Naive B cell (primary cell): ENCODE results near the gene SNTA1. TPM values are rescaled to one million over a fixed set of nuclear protein-coding genes. Genes with fewer than 3 reads are reported as not detected.

ENCODE experiments used
- ATAC-seq, 2 donors: fragments of 150-1000 bp; cut with Tn5 transposase; 2 replicates each; pipeline ENCODE4 v1.10.0; 2021; ENCODE audit warnings: low read depth in 2 of 2, mild to moderate bottlenecking in 2 of 2, moderate library complexity in 2 of 2
- DNase-seq: peaks from one replicate; pipeline ENCODE4 v3.0.0; 2022
- H3K27ac Mint-ChIP-seq, 6 donors: one replicate each; pipeline ENCODE4 v1.8.0; 2020 to 2022; ENCODE audit warnings: mild to moderate bottlenecking in 6 of 6, mixed read lengths in 6 of 6, moderate library complexity in 5 of 6, inconsistent platforms in 2 of 6
- H3K27me3 Mint-ChIP-seq, 3 donors: one replicate each; pipeline ENCODE4 v1.8.0; 2021 to 2022; ENCODE audit warnings: mixed read lengths in 3 of 3, mild to moderate bottlenecking in 1 of 3
- H3K36me3 Mint-ChIP-seq, 2 donors: one replicate each; pipeline ENCODE4 v1.8.0; 2020 to 2022; ENCODE audit warnings: mixed read lengths in 2 of 2, inconsistent platforms in 1 of 2, mild to moderate bottlenecking in 1 of 2
- H3K4me1 Mint-ChIP-seq, 3 donors: one replicate each; pipeline ENCODE4 v1.8.0; 2020 to 2022; ENCODE audit warnings: mixed read lengths in 3 of 3, inconsistent platforms in 1 of 3, mild to moderate bottlenecking in 1 of 3, moderate library complexity in 1 of 3
- H3K4me3 Mint-ChIP-seq, 8 donors: one replicate each; pipeline ENCODE4 v1.8.0; 2020 to 2022; ENCODE audit warnings: mild to moderate bottlenecking in 8 of 8, mixed read lengths in 8 of 8, moderate library complexity in 8 of 8, inconsistent platforms in 2 of 8
- H3K9me3 Mint-ChIP-seq, 7 donors: one replicate each; pipeline ENCODE4 v1.8.0; 2020 to 2022; ENCODE audit warnings: mixed read lengths in 7 of 7, mild to moderate bottlenecking in 5 of 7, inconsistent platforms in 2 of 7, moderate library complexity in 1 of 7
- polyA plus RNA-seq, 6 donors: library from polyadenylated mRNA; unstranded; fragments of 300-500 nt; fragmentation: Illumina TruSeq; gene quantifications; one replicate each; pipeline ENCODE4 v1.2.3, GENCODE V29; 2021; ENCODE audit warnings: low read depth in 6 of 6

SNTA1 gene
- polyA plus RNA-seq, 6 donors from 2014 or later, result 3.1 to 6.0 (median 3.9) TPM

DNA sequence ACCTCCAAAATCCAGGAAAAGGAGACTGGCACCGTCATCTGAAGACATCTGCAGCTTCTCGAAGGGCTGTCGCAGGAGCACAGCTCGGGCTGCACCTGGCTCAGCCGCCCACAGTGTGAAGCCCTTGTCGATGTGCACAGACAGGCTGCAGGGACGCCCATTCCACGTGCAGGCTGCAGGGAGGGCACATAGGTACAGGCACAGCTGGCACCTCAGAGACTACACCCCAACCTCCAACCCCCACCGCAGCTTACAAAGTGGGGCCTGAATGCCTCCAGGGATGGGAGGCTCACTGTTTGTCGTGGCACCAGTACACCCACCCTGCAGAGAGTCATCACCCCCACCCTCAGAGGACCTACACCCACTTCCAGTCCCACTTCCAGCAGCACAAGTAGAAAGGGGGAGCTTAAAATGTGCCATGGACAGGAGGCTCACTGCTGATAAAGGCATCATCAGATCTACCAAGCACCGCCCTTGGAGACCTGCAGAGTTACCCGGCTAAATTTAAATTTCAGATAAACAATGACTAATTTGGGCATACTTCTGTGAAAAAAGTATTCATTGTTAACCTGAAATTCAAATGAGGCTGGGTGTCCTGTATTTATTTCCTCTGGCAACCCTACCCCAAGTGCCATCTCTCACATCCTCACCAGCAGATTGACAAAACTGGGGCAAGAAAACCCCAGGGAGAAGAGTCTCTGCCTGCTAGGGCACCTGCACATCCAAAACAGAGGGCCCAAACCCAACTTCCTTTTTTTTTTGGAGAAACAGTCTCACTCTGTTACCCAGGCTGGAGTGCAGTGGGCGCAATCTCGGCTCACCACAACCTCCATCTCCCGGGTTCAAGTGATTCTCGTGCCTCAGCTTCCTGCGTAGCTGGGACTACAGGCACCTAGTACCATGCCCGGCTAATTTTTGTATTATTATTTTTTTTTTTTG, 34.6 kb downstream of the SNTA1 start:
- peaks cover 19 to 46% (median 45%) of the 10 kb centered on the region in 3 donors for H3K4me1 Mint-ChIP-seq
- peak; percentile 89 to 91 for ATAC-seq
- H3K4me3 Mint-ChIP-seq, result peak overlapping the region; percentile 42 to 85 (median 74)
- no peaks in the 10 kb centered on the region for H3K36me3 Mint-ChIP-seq
- DNase-seq, result peak; percentile 77
- H3K9me3 Mint-ChIP-seq, result no peaks in the 10 kb centered on the region
- no peaks in the 10 kb centered on the region for H3K27me3 Mint-ChIP-seq
- peak overlapping the region; percentile 4 to 97 (median 92) for H3K27ac Mint-ChIP-seq

- DNase-seq, result no peak
- Mint-ChIP-seq H3K4me3 (peak overlapping the region in 7 of 8 donors; percentile 47 to 85 (median 75)), H3K27ac (peak overlapping the region in 5 of 6 donors; percentile 4 to 97 (median 92)), H3K36me3 (no peaks in the 10 kb centered on the region), H3K27me3 (no peaks in the 10 kb centered on the region), H3K4me1 (peaks cover 19 to 49% (median 48%) of the 10 kb centered on the region in 3 donors), H3K9me3 (no peaks in the 10 kb centered on the region)
- no peak for ATAC-seq
Observed at GRCh38 chr20:33408313-33408712, 35.2 kb downstream of the SNTA1 start.

- ATAC-seq (no peak), DNase-seq (no peak)
- H3K27ac Mint-ChIP-seq, result peak overlapping the region in 4 of 6 donors; percentile 4 to 86 (median 66)
- no peaks in the 10 kb centered on the region for H3K9me3 Mint-ChIP-seq
- peak overlapping the region; percentile 29 to 83 (median 74) for H3K4me3 Mint-ChIP-seq
- no peaks in the 10 kb centered on the region for H3K36me3 Mint-ChIP-seq
- peaks cover 19 to 49% (median 48%) of the 10 kb centered on the region in 3 donors for H3K4me1 Mint-ChIP-seq
- no peaks in the 10 kb centered on the region for H3K27me3 Mint-ChIP-seq
Observed at GRCh38 chr20:33407796-33408195, 35.8 kb downstream of the SNTA1 start.

DNA sequence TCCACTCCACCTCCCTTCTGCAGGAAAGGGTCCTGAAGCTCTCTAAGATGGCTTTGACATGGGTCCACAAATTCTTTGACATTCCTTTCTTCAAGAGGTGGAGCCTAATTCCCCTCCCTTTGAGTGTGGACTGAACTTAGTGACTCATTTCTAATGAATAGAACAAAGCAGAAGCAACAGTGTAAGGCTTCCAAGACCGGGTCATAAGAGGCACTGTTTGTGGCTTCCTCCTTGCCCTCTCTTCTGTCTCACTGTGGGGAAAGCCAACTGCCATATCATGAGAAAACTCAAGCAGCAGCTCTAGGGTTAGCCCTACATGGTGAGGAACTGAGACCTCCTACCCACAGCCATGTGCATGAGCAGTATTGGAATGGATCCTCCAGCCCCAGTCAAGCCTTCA, 36.3 kb downstream of the SNTA1 start:
- Mint-ChIP-seq H3K27ac (peak overlapping the region in 4 of 6 donors; percentile 4 to 90 (median 82)), H3K27me3 (no peaks in the 10 kb centered on the region), H3K36me3 (no peaks in the 10 kb centered on the region), H3K4me1 (peaks cover 22 to 54% (median 52%) of the 10 kb centered on the region in 3 donors), H3K4me3 (peak overlapping the region in 7 of 8 donors; percentile 54 to 83 (median 75)), H3K9me3 (no peaks in the 10 kb centered on the region)
- ATAC-seq, result no peak
- DNase-seq, result no peak

GRCh38 chr20:33404281-33404680, 39.3 kb downstream of the SNTA1 start:
- no peak for ATAC-seq
- Mint-ChIP-seq H3K9me3 (no peaks in the 10 kb centered on the region), H3K4me3 (peak overlapping the region in 6 of 8 donors; percentile 10 to 81 (median 59)), H3K27ac (no peak overlapping the region), H3K4me1 (peaks cover 34 to 61% (median 58%) of the 10 kb centered on the region in 3 donors), H3K36me3 (no peaks in the 10 kb centered on the region), H3K27me3 (no peaks in the 10 kb centered on the region)
- DNase-seq, result no peak

- H3K4me3 Mint-ChIP-seq, result peak overlapping the region; percentile 92 to 99 (median 97)
- no peaks in the 10 kb centered on the region for H3K9me3 Mint-ChIP-seq
- no peaks in the 10 kb centered on the region for H3K27me3 Mint-ChIP-seq
- no peaks in the 10 kb centered on the region for H3K36me3 Mint-ChIP-seq
- peak overlapping the region in 3 of 6 donors; percentile 84 to 93 (median 90) for H3K27ac Mint-ChIP-seq
- H3K4me1 Mint-ChIP-seq, result peaks cover 28 to 55% (median 52%) of the 10 kb centered on the region in 3 donors
- ATAC-seq (no peak), DNase-seq (no peak)
Observed at GRCh38 chr20:33401921-33402369, 41.6 kb downstream of the SNTA1 start.

DNA sequence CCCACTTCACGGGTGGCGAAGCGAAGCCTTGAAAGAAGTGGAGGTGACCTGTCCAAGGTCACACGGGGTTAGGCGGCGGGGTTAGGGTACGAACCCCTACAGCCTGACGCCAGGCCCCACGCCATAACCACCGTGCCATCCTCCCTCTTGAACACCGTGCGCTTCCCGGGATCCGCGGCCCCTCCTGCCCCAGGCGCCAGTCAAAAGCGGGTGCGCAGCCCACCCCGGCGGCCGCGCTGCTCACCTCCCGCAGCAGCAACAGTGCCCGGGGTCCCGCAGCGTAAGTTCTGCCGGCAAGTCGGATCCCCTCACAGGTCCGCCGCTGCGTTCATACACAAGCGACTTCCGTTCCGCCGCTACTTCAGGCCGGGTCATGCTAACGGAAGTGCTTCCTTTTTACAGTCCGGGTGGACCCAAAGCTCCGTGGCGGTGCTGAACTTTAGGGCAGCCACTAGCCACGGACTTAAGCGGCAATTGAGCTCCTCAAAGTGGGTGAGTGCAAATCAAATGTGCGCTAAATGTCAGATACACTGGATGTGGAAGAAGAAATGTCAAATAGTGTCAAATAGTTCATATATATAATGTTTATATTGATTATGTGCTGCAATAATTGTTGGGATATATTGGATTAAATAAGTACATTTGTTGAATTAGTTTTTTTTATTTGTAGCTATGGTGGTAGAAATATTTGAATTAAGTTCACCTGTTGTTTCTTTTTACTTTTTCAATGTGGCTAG, 42.2 kb downstream of the SNTA1 start, which contains the start of gene CDK5RAP1:
Gene CDK5RAP1 (minus strand): TSS at position 336 of the 737 bp plus-strand sequence. CDS start 4,455 bp downstream, outside the sequence.
- Mint-ChIP-seq H3K27ac (peak within 1 kb of the TSS; percentile 61 to 94 (median 87)), H3K4me3 (peak within 1 kb of the TSS; percentile 92 to 99 (median 97)), H3K27me3 (no peaks in the 10 kb centered on the region), H3K4me1 (peaks cover 28 to 60% (median 58%) of the 10 kb centered on the region in 3 donors), H3K36me3 (no peaks in the 10 kb centered on the region), H3K9me3 (no peaks in the 10 kb centered on the region)
- ATAC-seq (peak; percentile 97 to 99), DNase-seq (peak; percentile 77)

- H3K4me3 Mint-ChIP-seq, result peak overlapping the region; percentile 92 to 99 (median 97)
- H3K27me3 Mint-ChIP-seq, result no peaks in the 10 kb centered on the region
- H3K27ac Mint-ChIP-seq, result peak overlapping the region in 2 of 6 donors; percentile 84 to 90
- H3K36me3 Mint-ChIP-seq, result no peaks in the 10 kb centered on the region
- H3K4me1 Mint-ChIP-seq, result peaks cover 28 to 61% (median 61%) of the 10 kb centered on the region in 3 donors
- ATAC-seq (peak; percentile 23 to 31), DNase-seq (no peak)
- no peaks in the 10 kb centered on the region for H3K9me3 Mint-ChIP-seq
Observed at GRCh38 chr20:33400812-33401183, 42.8 kb downstream of the SNTA1 start.

DNA sequence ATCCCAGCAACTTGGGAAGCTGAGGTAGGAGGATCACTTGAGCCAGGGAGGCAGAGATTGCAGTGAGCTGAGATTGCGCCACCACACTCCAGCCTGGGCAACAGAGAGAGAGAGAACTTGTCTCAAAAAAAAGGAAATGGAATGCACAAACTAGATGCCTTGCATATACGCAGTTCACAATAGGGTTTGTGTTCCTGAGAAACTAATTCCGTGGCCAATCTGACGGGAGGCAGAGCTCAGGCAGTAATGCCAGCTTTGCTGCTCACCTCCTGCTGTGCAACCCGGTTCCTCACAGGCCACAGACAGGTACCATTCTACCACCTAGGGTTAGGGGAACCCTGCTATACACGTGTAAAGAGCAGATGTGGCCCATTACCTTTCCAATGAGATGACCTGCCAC, 43.6 kb downstream of the SNTA1 start:
- Mint-ChIP-seq H3K4me1 (peaks cover 28 to 61% (median 61%) of the 10 kb centered on the region in 3 donors), H3K36me3 (no peaks in the 10 kb centered on the region), H3K9me3 (no peaks in the 10 kb centered on the region), H3K27ac (peak overlapping the region in 1 of 6 donors; percentile 82), H3K4me3 (peak overlapping the region; percentile 92 to 99 (median 97)), H3K27me3 (no peaks in the 10 kb centered on the region)
- ATAC-seq (no peak), DNase-seq (no peak)

GRCh38 chr20:33394718-33395117, 48.8 kb downstream of the SNTA1 start:
- H3K36me3 Mint-ChIP-seq, result peaks cover 8 to 28% of the 10 kb centered on the region in 2 donors
- peaks cover 0 to 1% (median 0%) of the 10 kb centered on the region in 7 donors for H3K9me3 Mint-ChIP-seq
- peaks cover 30 to 45% (median 42%) of the 10 kb centered on the region in 3 donors for H3K4me1 Mint-ChIP-seq
- H3K27ac Mint-ChIP-seq, result peak overlapping the region in 1 of 6 donors; percentile 17
- ATAC-seq, result no peak
- no peak overlapping the region for H3K4me3 Mint-ChIP-seq
- no peaks in the 10 kb centered on the region for H3K27me3 Mint-ChIP-seq
- no peak for DNase-seq

DNA sequence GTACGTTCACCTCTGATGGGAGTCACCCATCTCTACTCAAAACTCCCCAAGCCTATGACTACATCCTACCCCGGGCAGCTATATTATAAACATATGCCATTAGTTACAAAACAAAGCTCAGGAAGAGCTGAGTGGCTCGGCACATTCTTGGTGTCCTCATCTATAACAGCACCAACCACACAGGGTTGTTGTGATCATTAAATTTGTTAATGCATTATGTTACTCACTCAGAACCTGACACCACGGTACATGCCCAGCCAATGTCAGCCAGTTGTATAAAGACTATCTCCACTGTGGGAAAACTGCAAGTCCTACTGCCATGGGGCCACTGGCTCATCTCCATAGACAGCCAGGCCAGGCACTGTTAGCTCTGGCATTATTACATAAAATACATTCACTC, 50.0 kb downstream of the SNTA1 start:
- H3K4me3 Mint-ChIP-seq, result no peak overlapping the region
- H3K4me1 Mint-ChIP-seq, result peaks cover 23 to 37% (median 32%) of the 10 kb centered on the region in 3 donors

DNA sequence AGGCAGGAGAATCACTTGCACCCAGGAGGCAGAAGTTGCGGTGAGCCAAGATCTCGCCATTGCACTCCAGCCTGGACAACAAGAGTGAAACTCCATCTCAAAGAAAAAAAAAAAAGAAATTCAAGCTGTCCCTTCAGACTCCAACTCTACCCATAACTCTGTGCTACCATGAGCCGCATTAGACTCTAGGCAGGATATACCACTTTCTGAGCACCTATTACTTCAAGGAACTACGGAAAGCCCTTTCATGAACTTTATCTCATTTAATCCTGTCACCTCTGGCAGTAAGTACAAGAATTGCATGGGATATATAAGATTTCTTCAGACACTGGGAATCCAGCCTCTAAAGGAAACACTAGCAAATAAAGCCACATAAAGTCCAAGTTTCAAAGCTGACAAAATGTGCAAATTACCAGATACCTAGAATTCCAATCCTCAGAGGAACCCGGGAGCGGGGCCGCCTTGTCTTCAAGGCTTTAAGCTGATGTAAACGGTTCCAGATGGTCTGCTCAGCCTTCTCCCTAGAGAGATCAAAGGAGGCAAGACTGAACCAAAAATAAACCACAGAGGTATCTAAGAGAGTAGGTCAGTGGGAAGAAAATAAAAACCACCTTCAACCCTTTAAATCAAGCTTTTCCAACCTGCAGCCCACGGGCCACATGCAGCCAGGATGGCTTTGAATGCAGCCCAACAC, 51.7 kb downstream of the SNTA1 start:
- ATAC-seq, result no peak
- DNase-seq, result no peak
- H3K36me3 Mint-ChIP-seq, result peaks cover 8 to 29% of the 10 kb centered on the region in 2 donors
- H3K27ac Mint-ChIP-seq, result peak overlapping the region in 2 of 6 donors; percentile 44 to 77
- no peaks in the 10 kb centered on the region for H3K27me3 Mint-ChIP-seq
- peaks cover 0 to 1% (median 0%) of the 10 kb centered on the region in 7 donors for H3K9me3 Mint-ChIP-seq
- peaks cover 14 to 26% (median 16%) of the 10 kb centered on the region in 3 donors for H3K4me1 Mint-ChIP-seq
- H3K4me3 Mint-ChIP-seq, result peak overlapping the region in 1 of 8 donors; percentile 15

More for the DNA sequence above, 50.0 kb downstream of the SNTA1 start:
- Mint-ChIP-seq H3K27me3 (no peaks in the 10 kb centered on the region), H3K27ac (no peak overlapping the region), H3K9me3 (peaks cover 0 to 1% (median 0%) of the 10 kb centered on the region in 7 donors), H3K36me3 (peaks cover 8 to 28% of the 10 kb centered on the region in 2 donors)
- no peak for DNase-seq
- no peak for ATAC-seq
